Stimulated activated CD8-positive, alpha-beta memory T cell treated with anti-CD3 and anti-CD28 coated beads, Interleukin-4, amount 100 ng/mL, for 1 hour (primary cell): ENCODE results near the gene APOL6.
A peak's percentile ranks its signal among the peaks of the same experiment; 100 is the strongest.
"Not testable (repeated sequence)": the region's sequence is repeated elsewhere in the genome, so short reads cannot be mapped to it uniquely, and the experiment has no call there.

Experiments used
- DNase-seq, 2 donors: peaks; one replicate each; pipeline ENCODE4 v3.0.0-alpha.2; 2020; ENCODE audit warnings: low read depth in 2 of 2, low spot score in 1 of 2

APOL6 gene

DNA sequence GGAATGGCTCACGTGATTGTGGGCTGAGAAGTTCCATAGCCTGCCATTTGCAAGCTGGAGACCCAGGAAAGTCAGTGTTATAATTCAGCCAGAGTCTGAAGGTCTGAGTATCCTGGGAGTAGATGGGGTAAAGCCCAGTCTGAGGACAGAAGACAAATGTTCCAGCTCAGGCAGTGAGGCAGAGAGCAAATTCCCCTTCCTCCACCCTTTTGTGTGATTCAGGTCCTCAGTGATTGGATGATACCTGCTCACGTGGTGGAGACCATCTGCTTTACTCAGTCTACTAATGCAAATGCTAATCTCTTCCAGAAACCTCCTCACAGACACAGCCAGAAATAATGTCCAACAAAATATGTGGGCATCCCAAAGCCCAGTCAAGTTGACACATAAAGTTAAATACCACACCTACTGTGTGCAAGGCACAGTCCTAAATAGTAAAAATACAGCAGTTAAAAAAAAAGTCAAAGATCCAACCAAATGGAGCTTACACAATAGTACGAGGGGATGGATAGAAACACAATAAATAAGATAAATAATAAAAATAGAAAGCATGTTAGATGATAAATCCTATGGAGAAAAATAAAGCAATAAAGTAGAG, 13.2 kb upstream of the APOL6 start:
- DNase-seq: no peak

DNA sequence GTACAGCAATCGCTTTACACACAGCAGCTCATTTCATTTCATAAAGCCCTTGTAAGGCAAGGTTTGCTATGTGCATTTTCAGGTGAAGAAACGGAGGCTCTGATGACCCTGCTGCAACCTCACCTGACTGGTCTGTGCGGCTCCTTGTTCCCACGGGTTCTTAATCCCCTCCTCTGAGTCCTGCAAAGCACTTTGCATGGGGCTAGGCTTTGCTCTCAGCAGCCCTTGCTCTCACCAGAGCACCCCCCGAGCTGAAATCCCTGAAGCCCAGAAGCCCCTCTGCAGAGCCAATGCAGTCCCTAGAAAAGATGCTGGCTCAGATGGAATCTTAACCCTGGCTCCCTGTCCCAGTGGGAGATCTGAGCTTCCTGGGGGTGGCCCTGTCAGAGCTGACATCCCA, 11.0 kb upstream of the APOL6 start:
- no peak for DNase-seq

DNA sequence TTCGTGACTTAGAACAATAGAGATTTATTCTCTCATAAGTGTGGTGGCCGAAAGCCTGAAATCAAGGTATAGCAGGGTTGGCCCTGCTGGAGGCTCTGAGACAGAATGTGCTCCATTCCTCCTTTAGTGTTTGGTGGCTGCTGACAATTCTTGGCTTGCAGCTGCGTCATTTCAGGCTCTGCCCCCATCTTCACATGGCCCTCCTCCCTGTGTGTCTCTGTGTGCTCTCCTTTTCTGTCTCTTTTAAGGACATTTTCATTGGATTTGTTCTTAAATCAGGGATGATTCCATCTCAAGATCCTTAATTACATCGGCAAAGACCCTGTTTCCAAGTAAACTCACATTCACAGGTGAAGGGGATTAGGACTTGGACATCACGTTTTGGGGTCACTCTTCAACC, 10.2 kb upstream of the APOL6 start:
- no peak for DNase-seq

DNA sequence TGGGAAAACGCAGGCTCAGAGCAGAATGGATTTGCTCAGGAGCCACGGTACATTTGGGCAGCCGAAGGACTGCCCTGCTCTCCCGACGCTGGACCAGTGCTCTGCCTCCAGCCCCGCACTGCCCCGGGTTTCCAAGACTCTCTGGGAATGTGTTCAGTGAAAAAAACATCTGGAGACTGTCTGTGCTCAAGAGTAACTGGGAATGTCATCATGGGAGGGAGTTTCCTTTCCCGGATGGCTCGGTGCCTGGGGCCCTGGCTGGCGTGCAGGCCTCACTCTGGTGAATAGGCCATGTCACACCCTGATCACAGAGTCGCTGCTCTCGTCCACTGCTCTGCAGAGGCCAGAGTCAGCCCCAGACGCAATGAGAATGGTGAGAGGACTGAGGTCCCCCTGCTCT, 9.8 kb upstream of the APOL6 start:
- no peak for DNase-seq

DNA sequence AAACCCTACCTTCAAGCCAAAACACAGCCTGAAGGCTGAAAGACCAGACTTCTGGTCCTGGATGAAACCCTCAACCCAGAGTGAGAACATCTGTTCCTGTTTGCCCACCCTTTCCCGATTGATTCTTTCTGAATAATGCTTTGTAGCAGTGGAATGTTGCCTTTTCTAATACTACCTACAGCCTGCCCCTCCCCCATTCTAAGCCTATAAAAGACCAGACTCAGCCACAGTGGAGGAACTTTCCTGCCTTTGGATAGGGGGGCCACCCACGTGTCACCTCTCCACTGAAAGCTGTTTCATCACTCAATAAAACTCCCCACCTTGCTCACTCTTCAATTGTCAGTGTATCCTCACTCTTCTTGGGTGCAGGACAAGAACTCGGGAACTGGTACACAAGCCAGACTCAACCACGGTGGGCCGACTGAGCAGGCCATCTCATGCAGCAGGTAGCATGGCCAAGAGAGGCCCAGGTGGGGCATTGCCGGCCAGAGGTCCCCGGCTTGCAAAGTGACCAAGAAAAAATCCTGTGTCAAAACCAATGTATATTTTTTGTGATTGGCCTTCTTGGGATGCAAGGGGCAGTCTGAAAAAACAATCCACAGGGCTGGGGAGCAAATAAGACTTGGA, 6.6 kb upstream of the APOL6 start:
- no peak for DNase-seq

DNA sequence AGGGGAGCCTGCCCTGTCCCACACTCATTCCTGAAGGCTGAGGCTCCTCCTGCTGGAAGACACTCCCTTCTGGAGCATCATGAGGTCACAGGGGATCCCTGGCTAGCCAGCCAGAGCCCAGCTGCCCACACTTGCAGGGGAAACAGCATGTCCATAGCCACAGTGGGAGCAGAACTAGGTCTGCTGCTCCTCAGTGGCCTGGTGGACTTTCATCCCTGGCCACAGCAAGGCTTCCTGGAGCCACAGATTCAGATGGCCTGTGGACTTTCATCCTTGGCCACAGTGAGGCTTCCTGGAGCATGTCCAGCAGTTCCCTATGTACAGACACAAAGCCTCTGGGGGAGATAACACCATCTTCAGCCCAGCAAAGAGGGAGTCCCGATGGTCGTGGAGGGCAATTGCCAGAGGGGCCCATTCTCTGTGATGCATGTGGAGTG, 5.9 kb upstream of the APOL6 start:
- DNase-seq: no peak

DNA sequence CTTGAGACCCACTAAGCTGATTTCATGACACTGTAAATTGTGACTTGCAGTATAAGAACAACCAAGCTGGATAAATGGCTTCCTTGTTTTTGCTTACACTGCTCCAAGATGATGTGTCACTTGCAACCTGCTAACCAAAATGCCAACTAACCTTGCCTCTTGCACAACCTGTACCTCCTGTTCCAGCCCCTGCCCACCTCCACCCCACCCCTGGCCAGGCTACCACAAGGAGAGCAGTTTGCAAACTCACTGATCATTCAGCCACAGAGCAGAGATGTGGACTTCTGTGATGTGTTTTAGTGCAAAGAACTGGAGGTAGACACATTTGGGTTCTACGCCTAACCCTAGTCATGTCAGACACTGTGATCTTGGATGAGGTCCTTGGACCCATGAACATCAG, 4.3 kb upstream of the APOL6 start:
- DNase-seq: no peak

DNA sequence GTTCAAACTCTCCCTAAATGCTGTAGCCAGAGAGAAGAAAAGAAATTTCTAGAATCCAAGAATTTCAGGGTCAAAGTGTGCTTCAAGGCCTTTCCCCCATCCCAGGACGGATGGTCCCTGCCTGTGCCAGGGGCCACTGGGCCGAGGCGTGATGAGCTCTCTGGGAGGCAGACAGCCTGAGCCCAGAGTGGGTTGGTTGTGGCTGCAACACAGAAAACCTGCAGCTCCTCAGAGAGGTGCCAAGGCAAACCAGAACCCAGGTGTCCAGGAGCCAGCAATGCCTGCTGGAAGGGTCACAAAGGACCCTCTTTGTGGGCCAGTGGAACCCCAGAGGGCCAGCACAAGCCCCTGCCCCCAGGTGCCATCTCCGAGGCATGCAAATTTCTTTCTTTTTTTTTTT, 2.6 kb upstream of the APOL6 start:
- no peak for DNase-seq

DNA sequence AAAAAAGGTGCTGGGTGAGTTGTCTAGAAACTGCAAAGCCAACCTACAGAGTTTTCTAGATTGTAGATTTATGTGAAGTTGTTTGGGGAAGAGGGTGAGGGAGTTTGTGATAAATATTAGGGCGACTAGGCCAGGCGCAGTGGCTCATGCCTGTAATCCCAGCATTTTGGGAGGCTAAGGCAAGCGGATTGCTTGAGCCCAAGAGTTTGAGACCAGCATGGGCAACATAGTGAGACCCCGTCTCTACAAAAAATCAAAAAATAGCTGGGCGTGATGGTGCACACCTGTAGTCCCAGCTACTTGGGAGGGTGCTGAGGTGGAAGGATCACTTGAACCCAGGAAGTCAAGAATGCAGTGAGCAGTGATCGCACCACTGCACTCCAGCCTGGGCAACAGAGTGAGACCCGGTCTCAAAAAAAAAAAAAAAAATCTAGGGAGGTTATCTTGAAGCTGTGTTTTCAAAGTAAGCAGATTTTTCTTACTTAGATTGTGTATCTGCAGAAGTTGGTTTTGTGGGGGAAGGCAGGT, 844 bp downstream of the APOL6 start:
- no peak for DNase-seq

DNA sequence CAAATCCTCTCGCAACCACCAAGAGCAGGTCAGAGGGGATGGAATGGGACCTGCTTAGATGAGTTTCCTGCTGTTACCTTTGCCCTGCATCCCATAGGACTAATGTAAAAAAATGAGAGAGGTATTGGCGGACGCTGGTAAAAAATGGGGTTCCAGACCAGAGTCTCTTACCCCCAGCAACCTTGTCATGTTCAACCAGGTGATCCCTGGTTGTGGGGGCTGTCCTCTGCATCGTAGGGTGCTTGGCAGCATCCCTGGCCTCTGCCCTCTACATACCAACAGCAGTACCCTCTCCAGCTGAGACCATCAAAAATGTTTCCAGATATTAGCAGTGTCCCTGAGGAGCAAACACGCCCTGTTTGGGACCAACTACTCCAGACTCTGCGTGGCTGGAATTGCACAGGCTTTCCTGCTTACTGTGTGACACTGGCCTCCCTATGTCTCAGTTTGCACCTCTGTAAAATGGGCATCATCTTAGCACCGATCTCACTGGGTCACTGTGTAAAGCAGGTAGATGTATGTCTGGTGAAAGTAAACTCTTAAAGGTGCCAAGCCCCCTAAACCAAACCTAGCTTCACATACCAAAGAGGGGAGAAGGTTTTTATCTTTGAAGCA, 1.5 kb downstream of the APOL6 start:
- DNase-seq: no peak

DNA sequence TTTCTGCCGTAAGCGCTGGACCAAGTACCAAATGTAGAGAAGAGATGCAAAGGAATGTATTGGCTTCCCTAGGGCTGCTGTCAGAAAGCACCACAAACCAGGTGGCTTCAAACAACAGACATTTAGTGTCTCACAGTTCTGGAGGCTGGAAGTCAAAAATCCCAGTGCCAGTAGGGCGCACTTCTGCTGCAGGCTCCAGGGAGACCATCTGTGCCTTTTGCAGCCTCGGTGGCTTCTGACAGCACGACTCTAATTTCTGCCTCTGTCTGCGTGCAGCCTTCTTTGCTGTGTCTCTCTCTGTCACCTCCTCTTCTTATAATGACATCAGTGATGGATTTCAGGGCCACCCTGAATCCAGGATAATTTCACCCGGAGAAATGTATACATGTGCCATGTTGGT, 2.8 kb downstream of the APOL6 start:
- no peak for DNase-seq

DNA sequence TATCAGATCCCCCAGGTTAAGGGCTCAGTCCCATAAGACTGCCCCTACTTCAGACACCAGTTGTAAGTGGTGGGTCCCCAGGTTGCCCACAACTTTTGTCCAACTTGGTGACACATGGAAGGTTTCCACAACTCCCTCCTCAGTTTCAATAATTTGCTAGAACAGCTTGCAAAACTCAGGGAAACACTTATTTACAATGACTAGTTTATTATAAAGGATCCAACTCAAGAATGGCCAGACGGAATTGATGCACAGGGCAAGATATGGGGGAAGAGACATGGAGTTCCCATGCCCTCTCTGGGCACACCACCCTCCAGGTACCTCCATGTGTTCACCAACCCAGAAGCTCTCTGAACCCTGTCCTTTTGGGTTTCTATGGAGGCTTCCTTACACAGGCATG, 5.6 kb downstream of the APOL6 start:
- no peak for DNase-seq

DNA sequence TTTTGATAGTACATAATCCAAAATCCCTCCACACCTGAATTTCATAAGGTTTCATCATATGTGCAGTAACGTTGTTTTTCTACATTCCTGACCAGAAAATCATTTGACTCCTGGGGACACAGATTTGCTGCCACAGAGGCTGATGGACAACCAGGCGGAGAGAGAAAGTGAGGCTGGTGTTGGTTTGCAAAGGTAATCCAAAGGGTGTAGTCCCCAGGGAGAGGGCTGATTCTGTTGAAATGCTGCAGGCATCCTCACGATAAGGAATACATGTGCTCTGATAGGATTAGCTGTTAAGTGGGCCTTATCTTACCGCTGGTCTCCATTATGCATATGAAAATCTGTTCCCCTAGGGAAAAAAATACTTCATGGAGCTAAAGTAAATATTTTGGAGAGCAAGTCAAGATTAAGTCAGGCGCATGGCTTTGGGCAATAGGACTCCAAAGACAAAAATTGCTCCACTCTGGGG, 8.1 kb downstream of the APOL6 start:
- no peak for DNase-seq

DNA sequence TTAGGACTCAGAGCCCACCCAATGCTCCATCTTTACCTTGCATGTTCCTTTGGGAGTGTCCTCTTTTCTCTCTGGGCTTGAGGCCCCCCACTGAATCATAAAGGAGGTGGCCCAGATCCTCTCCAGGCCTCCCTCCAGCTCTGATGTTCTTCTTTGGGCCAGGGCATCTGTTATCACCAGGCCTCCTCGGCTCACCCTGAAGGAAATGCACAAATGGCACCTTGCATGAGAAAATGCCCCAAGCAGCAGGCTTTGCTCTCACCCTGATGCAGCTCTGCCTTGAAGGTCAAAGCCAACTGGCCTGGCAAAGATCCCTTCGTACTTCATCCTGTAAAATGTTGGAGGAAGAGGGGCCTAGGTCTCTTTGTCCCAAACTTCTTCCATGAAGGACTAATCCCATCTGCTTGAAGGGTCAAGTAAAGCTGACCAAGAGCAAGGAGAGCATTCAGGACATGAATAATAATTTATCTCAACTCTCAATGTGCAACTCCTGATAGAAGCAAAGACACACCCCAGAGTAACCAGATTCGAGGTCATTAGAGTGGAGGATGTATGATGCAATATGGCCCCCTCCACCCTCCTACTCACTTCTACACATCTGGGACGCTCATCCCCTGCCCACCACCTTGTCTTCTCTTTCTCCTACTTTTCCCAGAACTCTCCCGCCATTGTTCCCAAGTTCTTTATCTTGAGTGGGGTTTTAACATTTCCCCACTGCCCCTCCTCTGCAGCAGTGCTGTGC, 9.5 kb downstream of the APOL6 start:
- DNase-seq: no peak

DNA sequence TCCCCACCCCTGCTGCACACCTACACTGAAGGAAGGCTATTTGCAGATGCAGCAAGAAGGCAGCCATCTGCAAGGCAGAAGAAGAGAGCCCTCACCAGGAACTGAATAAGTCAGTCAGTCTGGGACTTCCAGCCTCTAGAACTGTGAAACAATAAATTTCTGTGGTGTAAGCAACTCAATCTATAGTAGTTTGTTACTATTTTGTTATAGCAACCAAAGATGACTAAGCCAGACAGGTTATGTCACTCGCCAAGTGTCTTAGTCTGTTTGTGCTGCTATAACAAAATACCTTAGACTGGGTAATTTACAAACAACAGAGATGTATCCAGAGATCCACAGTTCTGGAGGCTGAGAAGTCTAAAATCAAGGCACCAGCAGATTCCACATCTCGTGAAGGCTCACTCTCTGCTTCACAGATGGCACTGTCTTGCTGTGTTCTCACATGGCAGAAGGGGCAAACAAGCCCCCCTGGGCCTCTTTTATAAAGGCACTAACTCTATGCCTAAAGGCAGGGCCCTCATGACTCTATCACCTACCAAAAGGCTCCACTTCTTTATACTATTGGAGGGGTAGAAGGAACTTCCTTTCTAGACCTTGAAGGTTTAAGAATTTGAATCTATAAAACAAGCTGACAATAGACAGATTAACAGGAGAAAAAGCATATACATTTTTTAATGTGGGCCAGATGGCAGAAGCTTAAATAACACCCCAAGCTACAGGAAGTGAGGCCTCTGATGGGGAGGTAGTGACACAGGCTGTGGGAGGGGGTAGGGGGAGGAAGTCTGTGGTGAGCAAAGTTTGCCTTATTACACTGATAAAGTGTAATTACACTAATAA, 12.3 kb downstream of the APOL6 start:
- DNase-seq: peak in 1 of 2 donors; percentile 33

DNA sequence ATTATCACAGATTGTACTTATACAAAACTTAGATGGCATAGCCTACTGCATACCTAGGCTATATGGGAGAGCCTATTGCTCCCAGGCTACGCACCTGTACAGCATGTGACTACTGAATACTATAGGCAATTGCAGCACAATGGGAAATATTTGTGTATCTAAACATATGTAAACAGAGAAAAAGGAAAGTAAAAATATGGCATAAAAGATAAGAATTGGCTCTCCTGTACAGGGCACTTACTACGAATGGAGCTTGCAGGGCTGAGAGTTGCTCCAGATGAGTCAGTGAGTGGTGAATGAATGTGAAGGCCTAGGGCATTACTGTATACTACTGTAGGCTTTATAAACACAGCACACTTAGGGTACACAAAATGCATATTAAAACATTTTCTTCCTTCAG, 13.2 kb downstream of the APOL6 start:
- DNase-seq: no peak

DNA sequence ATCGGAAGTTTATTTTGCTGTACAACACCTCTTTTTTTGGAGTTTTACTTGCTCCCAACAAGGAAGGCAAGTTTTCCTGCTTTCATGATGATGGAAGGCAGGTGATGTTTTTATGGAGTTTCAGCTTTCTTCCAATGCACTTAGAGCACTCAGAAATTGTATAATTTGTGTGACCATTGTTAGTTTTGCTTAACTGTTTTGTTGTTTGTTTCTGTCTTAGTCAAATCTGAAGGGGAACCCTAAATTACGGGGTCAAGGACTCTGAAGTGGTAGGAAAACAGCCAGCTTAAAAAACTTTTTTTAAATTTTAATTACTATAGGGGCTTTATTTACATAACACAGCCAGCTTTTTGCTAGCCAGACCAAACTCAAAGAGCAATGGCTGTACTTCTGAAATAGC, 14.7 kb downstream of the APOL6 start:
- DNase-seq: no peak

DNA sequence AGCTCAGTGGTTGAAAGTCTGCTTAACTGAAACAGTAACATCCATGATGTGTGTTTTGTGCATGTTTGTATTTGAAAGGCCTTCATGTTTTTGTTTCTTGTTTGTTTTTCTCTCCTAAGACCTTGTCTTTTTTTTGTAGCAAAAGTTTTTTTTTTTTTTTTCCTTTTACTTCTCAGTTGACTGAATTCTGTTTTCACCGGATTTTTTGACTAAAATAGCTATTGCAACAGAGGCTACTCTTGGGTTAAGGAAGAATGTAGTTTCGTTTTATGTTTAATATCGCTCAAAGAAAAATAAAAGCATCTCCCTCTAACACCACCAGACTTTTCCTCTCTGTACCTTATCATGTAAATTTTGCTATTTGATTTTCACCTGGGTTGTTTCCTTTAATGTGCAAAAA, 15.1 kb downstream of the APOL6 start:
- no peak for DNase-seq

DNA sequence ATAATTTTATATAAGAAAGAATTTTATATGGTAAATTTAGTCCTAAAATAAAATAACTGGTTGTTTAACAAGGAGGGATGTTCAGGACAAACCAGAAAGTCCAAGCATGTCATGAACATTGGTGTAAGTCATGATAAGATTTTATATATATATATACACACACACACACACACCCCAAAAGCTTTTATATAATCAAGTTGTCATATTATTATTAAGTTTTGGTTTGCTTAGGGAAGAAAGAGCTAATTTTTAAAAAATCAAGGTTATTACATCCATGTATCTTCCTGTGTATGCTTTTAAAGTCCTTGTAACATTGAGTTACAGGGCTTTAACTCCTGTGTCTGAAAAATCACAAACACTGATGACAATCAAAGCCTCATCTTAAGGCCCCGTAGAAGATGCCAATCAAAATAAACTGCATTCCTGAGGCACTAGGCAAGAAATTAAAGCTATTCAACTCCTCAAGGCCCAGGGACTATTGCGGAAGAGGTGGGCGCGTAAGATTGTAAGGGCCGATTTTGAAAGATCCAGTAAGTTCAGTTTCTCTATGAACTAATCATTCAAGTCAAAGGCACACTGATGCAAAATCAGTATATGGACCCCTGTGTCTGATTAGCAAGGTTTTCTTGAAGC, 16.8 kb downstream of the APOL6 start:
- no peak for DNase-seq

DNA sequence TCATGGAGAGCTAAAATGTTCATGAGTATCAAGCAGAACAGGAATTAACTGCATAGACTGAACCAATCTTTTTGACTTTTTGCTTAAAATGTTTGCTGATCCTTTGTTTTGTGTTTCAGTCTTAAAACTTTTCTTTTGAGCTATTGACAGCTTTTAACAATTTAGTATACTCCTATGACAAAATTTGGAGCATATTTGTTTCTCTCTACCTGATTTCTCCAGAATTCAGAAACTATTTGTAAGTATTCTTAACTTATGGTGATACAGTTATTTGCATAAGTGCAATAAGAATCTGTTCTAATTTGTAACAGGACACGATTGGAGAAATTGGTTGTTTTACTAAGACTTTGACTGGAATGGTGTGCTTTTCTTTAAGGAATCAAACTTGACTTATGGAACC, 18.5 kb downstream of the APOL6 start:
- DNase-seq: not testable (repeated sequence)

DNA sequence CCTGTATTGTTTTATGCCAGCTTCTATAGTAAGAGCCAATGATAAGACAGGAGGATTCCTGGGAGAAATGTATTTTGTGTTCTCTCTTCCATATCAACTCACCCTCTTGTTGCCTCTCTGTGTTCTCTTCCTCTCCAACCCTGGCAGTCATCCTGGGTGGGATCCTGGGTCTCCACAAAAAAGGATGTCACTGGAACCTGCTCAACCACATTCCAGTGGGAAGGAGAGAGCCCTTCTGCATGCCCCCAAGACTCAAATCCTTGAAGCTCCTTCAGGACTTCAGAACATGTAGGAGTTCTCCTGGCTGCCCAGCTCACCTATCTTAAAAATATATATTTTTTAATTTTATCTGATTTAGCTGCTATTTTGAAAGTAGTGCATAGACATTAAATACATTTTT, 26.1 kb downstream of the APOL6 start:
- DNase-seq: no peak
